Kidney epithelial cell (primary cell): Measurements from ENCODE around the gene C4orf50. TPM values are rescaled to one million over a fixed set of nuclear protein-coding genes. Genes with fewer than 3 reads are reported as not detected.

ENCODE experiments used
- DNase-seq: peaks from one replicate; pipeline ENCODE4 v3.0.0-alpha.2; 2010; ENCODE audit warnings: low read depth
- H3K27me3 ChIP-seq: 2 replicates; pipeline ENCODE4 v1.6.0; 2011; ENCODE audit warnings: low read length; ENCODE audit not compliant: control insufficient read depth, insufficient read depth
- H3K36me3 ChIP-seq: 2 replicates; pipeline ENCODE4 v1.5.1; 2011; ENCODE audit warnings: low read length; ENCODE audit not compliant: control insufficient read depth, insufficient read depth
- H3K4me3 ChIP-seq: 2 replicates; pipeline ENCODE4 v1.5.1; 2011; ENCODE audit warnings: low read depth, mild to moderate bottlenecking, control low read depth, low read length
- CTCF ChIP-seq: IDR thresholded peaks from 2 replicates; pipeline ENCODE4 v1.5.1; 2011; ENCODE audit warnings: mild to moderate bottlenecking, moderate library complexity, low read length, control low read depth, inconsistent platforms; ENCODE audit not compliant: insufficient read depth, poor library complexity, severe bottlenecking
- total RNA-seq: library from RNA; depleted of rRNA; stranded (reverse); fragments of >200 nt; gene quantifications from 2 replicates; pipeline ENCODE4 v1.2.3, GENCODE V29; 2015

Gene C4orf50
- total RNA-seq, 1 donor from 2014 or later, result not detected

GRCh38 chr4:5930456-5930855 lies 87.8 kb downstream of the C4orf50 start:
- Histone ChIP-seq H3K4me3 (no peak overlapping the region), H3K27me3 (peaks cover 8% of the 10 kb centered on the region), H3K36me3 (no peaks in the 10 kb centered on the region)
- no peak for DNase-seq
- TF ChIP-seq CTCF, result no peak

DNA sequence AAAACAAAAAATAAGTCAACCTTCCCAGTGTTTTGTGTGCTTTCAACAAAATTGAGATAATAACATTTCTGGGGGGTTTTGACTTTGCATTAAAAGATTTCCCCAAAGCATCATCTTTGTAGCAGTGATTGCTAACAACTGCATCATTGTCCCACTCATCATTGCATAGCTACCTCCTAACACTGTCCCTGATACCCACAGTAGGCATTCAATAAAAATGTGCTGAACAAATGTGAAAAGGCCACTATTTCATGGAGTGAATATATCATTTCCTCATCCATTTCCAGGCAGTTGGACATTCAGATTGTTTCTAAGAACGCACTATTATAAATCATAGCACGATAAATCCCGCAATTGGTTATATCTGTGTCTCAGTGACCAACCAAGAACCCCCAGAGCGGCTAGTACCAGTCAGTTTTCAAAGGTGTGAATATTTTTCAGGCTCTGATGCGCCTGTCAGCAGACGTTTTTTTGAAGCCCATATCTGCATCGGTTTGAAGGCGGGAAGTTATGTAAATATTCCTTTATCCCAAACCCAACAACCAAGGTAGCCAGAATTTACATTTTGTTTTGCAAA lies 89.3 kb downstream of the C4orf50 start:
- DNase-seq, result no peak
- H3K36me3 ChIP-seq, result no peaks in the 10 kb centered on the region
- peaks cover 8% of the 10 kb centered on the region for H3K27me3 ChIP-seq
- no peak for TF ChIP-seq CTCF
- no peak overlapping the region for H3K4me3 ChIP-seq

DNA sequence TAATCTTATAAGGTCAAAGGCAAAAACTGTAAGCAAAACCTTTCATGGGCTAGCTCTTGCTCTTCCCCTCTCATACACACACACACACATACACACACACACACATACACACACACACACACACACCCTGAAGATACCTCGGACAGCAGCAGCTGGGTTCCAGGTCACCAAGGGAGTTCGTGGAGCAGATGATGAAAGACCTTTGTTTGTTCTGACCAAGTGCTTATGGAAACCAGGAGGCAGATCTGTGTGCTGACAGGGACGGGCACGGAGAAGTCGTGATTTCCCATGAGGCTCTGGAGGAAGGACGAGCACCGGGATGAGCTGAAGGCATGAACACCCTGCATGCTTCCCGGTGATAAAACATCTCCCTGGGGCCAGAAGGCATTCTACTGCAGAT lies 90.0 kb downstream of the C4orf50 start:
- H3K4me3 ChIP-seq, result no peak overlapping the region
- no peak for TF ChIP-seq CTCF
- DNase-seq, result no peak
- H3K27me3 ChIP-seq, result peaks cover 8% of the 10 kb centered on the region
- H3K36me3 ChIP-seq, result no peaks in the 10 kb centered on the region

DNA sequence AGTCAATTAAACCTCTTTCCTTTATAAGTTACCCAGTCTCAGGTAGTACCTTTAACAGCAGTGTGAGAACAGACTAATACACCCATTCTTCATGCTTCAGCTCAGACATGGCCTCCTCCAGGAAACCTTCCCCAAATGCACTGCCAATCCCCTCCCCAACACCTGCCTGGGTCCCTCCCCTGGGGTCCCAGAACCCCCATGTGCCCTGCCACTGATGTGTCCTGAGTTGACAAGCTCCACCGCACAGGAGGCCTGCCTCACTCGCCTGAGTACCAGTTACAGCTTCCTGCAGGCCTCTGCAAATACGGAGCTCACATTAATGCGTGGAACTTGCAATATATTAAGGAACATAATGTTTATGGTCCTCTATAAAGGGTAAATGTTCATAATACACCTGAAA lies 90.5 kb downstream of the C4orf50 start:
- Histone ChIP-seq H3K4me3 (no peak overlapping the region), H3K36me3 (no peaks in the 10 kb centered on the region), H3K27me3 (peaks cover 8% of the 10 kb centered on the region)
- DNase-seq, result no peak
- TF ChIP-seq CTCF, result no peak

GRCh38 chr4:5927116-5927515 lies 91.1 kb downstream of the C4orf50 start:
- no peak for DNase-seq
- Histone ChIP-seq H3K4me3 (no peak overlapping the region), H3K27me3 (peaks cover 6% of the 10 kb centered on the region), H3K36me3 (no peaks in the 10 kb centered on the region)
- TF ChIP-seq CTCF, result no peak

- H3K4me3 ChIP-seq, result no peak overlapping the region
- peaks cover 3% of the 10 kb centered on the region for H3K27me3 ChIP-seq
- no peak for DNase-seq
- TF ChIP-seq CTCF, result no peak
- no peaks in the 10 kb centered on the region for H3K36me3 ChIP-seq
Measured at GRCh38 chr4:5926598-5926997, 91.6 kb downstream of the C4orf50 start.
